HEK293T (cell line): ENCODE measurements around the gene SPATA2.

Experiments used
- CTCF ChIA-PET: fragments of 350-600 bp; formaldehyde crosslinking; extraction: SDS; loops from one replicate; lab custom pipeline; 2021; ENCODE audit warnings: antibody characterized with exemption, inconsistent platforms; lab: Yijun Ruan, JAX
- POLR2A ChIA-PET: fragments of 350-600 bp; formaldehyde crosslinking; extraction: SDS; loops from one replicate; lab custom pipeline; 2020; ENCODE audit warnings: antibody characterized with exemption, inconsistent platforms; lab: Yijun Ruan, JAX
- DNase-seq: peaks from one replicate; pipeline ENCODE4 v3.0.0; 2012; ENCODE audit warnings: mixed read lengths; ENCODE audit errors: extremely low spot score
- ARNT ChIP-seq: fragments of 450-650 bp; IDR thresholded peaks from 2 replicates; pipeline ENCODE4 v1.6.1; 2017; ENCODE audit warnings: mild to moderate bottlenecking
- BHLHE40 ChIP-seq: fragments of 450-650 bp; IDR thresholded peaks from 2 replicates; pipeline ENCODE4 v1.6.1; 2016; ENCODE audit warnings: mild to moderate bottlenecking, moderate library complexity, borderline replicate concordance
- CTBP1 ChIP-seq: fragments of 450-650 bp; IDR thresholded peaks from 2 replicates; pipeline ENCODE4 v1.6.1; 2016; ENCODE audit warnings: borderline replicate concordance
- ELF4 ChIP-seq: fragments of 450-650 bp; IDR thresholded peaks from 2 replicates; pipeline ENCODE4 v1.6.1; 2017; ENCODE audit warnings: antibody characterized with exemption
- FOXA1 ChIP-seq: fragments of 450-650 bp; IDR thresholded peaks from 2 replicates; pipeline ENCODE4 v1.6.1; 2016; ENCODE audit warnings: mild to moderate bottlenecking
- FOXK2 ChIP-seq: fragments of 450-650 bp; IDR thresholded peaks from 2 replicates; pipeline ENCODE4 v1.6.1; 2016; ENCODE audit warnings: mild to moderate bottlenecking
- FOXM1 ChIP-seq: fragments of 450-650 bp; IDR thresholded peaks from 2 replicates; pipeline ENCODE4 v1.6.1; 2017; ENCODE audit warnings: mild to moderate bottlenecking, borderline replicate concordance
- HDGF ChIP-seq: fragments of 450-650 bp; IDR thresholded peaks from 2 replicates; pipeline ENCODE4 v1.6.1; 2017; ENCODE audit warnings: antibody characterized with exemption, borderline replicate concordance
- L3MBTL2 ChIP-seq: fragments of 450-650 bp; conservative IDR thresholded peaks from 2 replicates; pipeline ENCODE4 v1.6.1; 2016; ENCODE audit warnings: mild to moderate bottlenecking
- LEF1 ChIP-seq: fragments of 450-650 bp; IDR thresholded peaks from 2 replicates; pipeline ENCODE4 v1.6.1; 2017; ENCODE audit warnings: mild to moderate bottlenecking, borderline replicate concordance
- NFRKB ChIP-seq: fragments of 450-650 bp; IDR thresholded peaks from 2 replicates; pipeline ENCODE4 v1.6.1; 2016; ENCODE audit warnings: mild to moderate bottlenecking, moderate library complexity
- PKNOX1 ChIP-seq: fragments of 450-650 bp; IDR thresholded peaks from 2 replicates; pipeline ENCODE4 v1.6.1; 2016
- SP1 ChIP-seq: fragments of 450-650 bp; IDR thresholded peaks from 2 replicates; pipeline ENCODE4 v1.6.1; 2017
- SUZ12 ChIP-seq: fragments of 450-650 bp; IDR thresholded peaks from 2 replicates; pipeline ENCODE4 v1.6.1; 2016; ENCODE audit warnings: mild to moderate bottlenecking
- TARDBP ChIP-seq: fragments of 450-650 bp; IDR thresholded peaks from 2 replicates; pipeline ENCODE4 v1.6.1; 2016
- ZNF384 ChIP-seq: fragments of 450-650 bp; IDR thresholded peaks from 2 replicates; pipeline ENCODE4 v1.6.1; 2016

Gene SPATA2

GRCh38 chr20:49874696-49875095 is 40.6 kb downstream of the SPATA2 start:
- POLR2A ChIA-PET: no interaction called here
- DNase-seq: no peak
- TF ChIP-seq BHLHE40 (no peak), NFRKB (no peak), PKNOX1 (no peak), HDGF (no peak), L3MBTL2 (no peak)
- CTCF ChIA-PET: no interaction called here

GRCh38 chr20:49872056-49872455 is 43.3 kb downstream of the SPATA2 start:
- no peak for DNase-seq
- TF ChIP-seq L3MBTL2: no peak
- TF ChIP-seq PKNOX1: peak; percentile 47
- TF ChIP-seq LEF1: no peak
- ChIA-PET POLR2A (no interaction called here), CTCF (interaction anchor here (0.6 kb wide), 1 partner anchor 259 kb away, joined by 3 read pairs; no protein-coding TSS in a partner anchor)

GRCh38 chr20:49871391-49871948 is 43.9 kb downstream of the SPATA2 start:
- ChIA-PET CTCF (no interaction called here), POLR2A (no interaction called here)
- DNase-seq: no peak

GRCh38 chr20:49870261-49870660 is 45.1 kb downstream of the SPATA2 start:
- ChIA-PET POLR2A (no interaction called here), CTCF (no interaction called here)
- DNase-seq: no peak

More at GRCh38 chr20:49871391-49871948, 43.9 kb downstream of the SPATA2 start:
- TF ChIP-seq BHLHE40 (no peak), TARDBP (no peak), ARNT (no peak), ZNF384 (no peak), FOXA1 (no peak), CTBP1 (no peak), SUZ12 (no peak), LEF1 (no peak), NFRKB (no peak), SP1 (no peak), PKNOX1 (no peak), L3MBTL2 (no peak), HDGF (no peak), FOXM1 (no peak), FOXK2 (no peak), ELF4 (no peak)

GRCh38 chr20:49868964-49869363 is 46.4 kb downstream of the SPATA2 start:
- CTCF ChIA-PET: no interaction called here

More at GRCh38 chr20:49870261-49870660, 45.1 kb downstream of the SPATA2 start:
- TF ChIP-seq LEF1 (no peak), SUZ12 (no peak), FOXM1 (no peak), FOXA1 (no peak), ZNF384 (no peak), HDGF (no peak), L3MBTL2 (no peak), BHLHE40 (no peak), TARDBP (no peak), CTBP1 (no peak), PKNOX1 (no peak)

More at GRCh38 chr20:49868964-49869363, 46.4 kb downstream of the SPATA2 start:
- DNase-seq: no peak
- no peak for TF ChIP-seq SUZ12
- no peak for TF ChIP-seq PKNOX1
- no peak for TF ChIP-seq HDGF
- TF ChIP-seq TARDBP: no peak
- no peak for TF ChIP-seq SP1
- no peak for TF ChIP-seq ELF4
- TF ChIP-seq BHLHE40: no peak
- TF ChIP-seq NFRKB: no peak
- TF ChIP-seq FOXM1: no peak
- TF ChIP-seq ZNF384: no peak
- no peak for TF ChIP-seq ARNT
- no peak for TF ChIP-seq LEF1
- TF ChIP-seq FOXK2: no peak
- TF ChIP-seq FOXA1: no peak
- TF ChIP-seq CTBP1: no peak
- POLR2A ChIA-PET: no interaction called here
